PC-9 (cell line): ENCODE results near the gene ZBTB7C. TPM values are rescaled to one million over a fixed set of nuclear protein-coding genes. Genes with fewer than 3 reads are reported as not detected.
A peak's percentile ranks its signal among the peaks of the same experiment; 100 is the strongest.

ENCODE experiments used
- BruUV-seq: library from RNA; stranded (reverse); fragments of 400-500 nt; replicated peaks from 2 replicates; lab custom pipeline; 2021; lab: Mats Ljungman, UMichigan
- CTCF ChIA-PET: fragments of 300-600 bp; sonication (Branson Sonifier 250); formaldehyde crosslinking; loops from one replicate; lab custom pipeline; 2022; ENCODE audit warnings: antibody characterized with exemption; lab: Charles Lee
- POLR2A ChIA-PET: fragments of 300-600 bp; sonication (Branson Sonifier 250); formaldehyde crosslinking; loops from one replicate; lab custom pipeline; 2022; ENCODE audit warnings: antibody characterized with exemption; ENCODE audit not compliant: unreplicated experiment; lab: Charles Lee
- DNase-seq, 2 experiments: peaks; one replicate each; pipeline versions ENCODE4 v3.0.0 to v3.0.0-alpha.2; 2015 to 2022; ENCODE audit warnings: mixed read lengths in 1 of 2
- H2AFZ ChIP-seq: fragments of 200-600 bp; sonication (generic); 2 replicates; pipeline ENCODE4 v1.8.1; 2017; ENCODE audit warnings: antibody characterized with exemption
- H3F3A ChIP-seq: fragments of 200-600 bp; sonication (generic); 2 replicates; pipeline ENCODE4 v1.8.1; 2017; ENCODE audit warnings: antibody characterized with exemption, mild to moderate bottlenecking, low read depth; ENCODE audit not compliant: insufficient read depth
- H3K27ac ChIP-seq: fragments of 200-600 bp; sonication (generic); 2 replicates; pipeline ENCODE4 v1.6.1; 2016; ENCODE audit warnings: mixed run types
- H3K27me3 ChIP-seq: fragments of 200-600 bp; sonication (generic); 2 replicates; pipeline ENCODE4 v1.6.1; 2016; ENCODE audit warnings: low read depth, mixed run types; ENCODE audit not compliant: insufficient read depth
- H3K36me3 ChIP-seq: fragments of 200-600 bp; sonication (generic); 2 replicates; pipeline ENCODE4 v1.6.1; 2016; ENCODE audit warnings: low read depth, mixed run types
- H3K4me1 ChIP-seq: fragments of 200-600 bp; sonication (generic); replicated peaks from 2 replicates; pipeline ENCODE4 v1.6.1; 2016; ENCODE audit warnings: mixed run types; ENCODE audit not compliant: insufficient read depth
- H3K4me2 ChIP-seq: fragments of 200-600 bp; sonication (generic); 2 replicates; pipeline ENCODE4 v1.6.1; 2017; ENCODE audit warnings: mixed run types
- H3K4me3 ChIP-seq: fragments of 200-600 bp; sonication (generic); 2 replicates; pipeline ENCODE4 v1.6.1; 2016; ENCODE audit warnings: mixed run types
- H3K79me2 ChIP-seq: fragments of 200-600 bp; sonication (generic); 2 replicates; pipeline ENCODE4 v1.6.1; 2017; ENCODE audit warnings: low read depth, mixed run types
- H3K9me2 ChIP-seq: fragments of 200-600 bp; sonication (generic); 2 replicates; pipeline ENCODE4 v1.8.1; 2017; ENCODE audit warnings: mild to moderate bottlenecking; ENCODE audit not compliant: insufficient read depth
- H3K9me3 ChIP-seq: fragments of 200-600 bp; sonication (generic); 2 replicates; pipeline ENCODE4 v1.8.1; 2016; ENCODE audit warnings: low read depth; ENCODE audit not compliant: insufficient read depth
- H4K20me1 ChIP-seq: fragments of 200-600 bp; sonication (generic); 2 replicates; pipeline ENCODE4 v1.8.1; 2017; ENCODE audit not compliant: insufficient read depth
- EZH2 ChIP-seq: fragments of 200-600 bp; sonication (generic); IDR thresholded peaks from 2 replicates; pipeline ENCODE4 v1.8.0; 2017; ENCODE audit warnings: antibody characterized with exemption, low read depth
- intact Hi-C: fragments of 100-400 bp; cut with micrococcal nuclease; formaldehyde crosslinking; loops from one replicate; pipeline ENCODE4 v1.10.0; 2022; ENCODE audit not compliant: unreplicated experiment
- total RNA-seq: library from RNA; stranded (reverse); gene quantifications from 2 replicates; pipeline ENCODE4 v1.2.3, GENCODE V29; 2021
- TF ChIP-seq, protein P1 (sequence below): fragments of 200-600 bp; sonication (generic); conservative IDR thresholded peaks from 2 replicates; pipeline ENCODE4 v1.6.1; 2017; ENCODE audit warnings: mixed run types, antibody characterized with exemption, mild to moderate bottlenecking, moderate library complexity

Gene ZBTB7C
- total RNA-seq, 1 experiment from 2014 or later = not detected

GRCh38 chr18:48068916-48069445 lies 340.2 kb downstream of the ZBTB7C start:
- ChIA-PET POLR2A (no interaction called here), CTCF (no interaction called here)
- no TSS peak for BruUV-seq
- intact Hi-C loops = no loop called here
- TF ChIP-seq, protein P1, sequence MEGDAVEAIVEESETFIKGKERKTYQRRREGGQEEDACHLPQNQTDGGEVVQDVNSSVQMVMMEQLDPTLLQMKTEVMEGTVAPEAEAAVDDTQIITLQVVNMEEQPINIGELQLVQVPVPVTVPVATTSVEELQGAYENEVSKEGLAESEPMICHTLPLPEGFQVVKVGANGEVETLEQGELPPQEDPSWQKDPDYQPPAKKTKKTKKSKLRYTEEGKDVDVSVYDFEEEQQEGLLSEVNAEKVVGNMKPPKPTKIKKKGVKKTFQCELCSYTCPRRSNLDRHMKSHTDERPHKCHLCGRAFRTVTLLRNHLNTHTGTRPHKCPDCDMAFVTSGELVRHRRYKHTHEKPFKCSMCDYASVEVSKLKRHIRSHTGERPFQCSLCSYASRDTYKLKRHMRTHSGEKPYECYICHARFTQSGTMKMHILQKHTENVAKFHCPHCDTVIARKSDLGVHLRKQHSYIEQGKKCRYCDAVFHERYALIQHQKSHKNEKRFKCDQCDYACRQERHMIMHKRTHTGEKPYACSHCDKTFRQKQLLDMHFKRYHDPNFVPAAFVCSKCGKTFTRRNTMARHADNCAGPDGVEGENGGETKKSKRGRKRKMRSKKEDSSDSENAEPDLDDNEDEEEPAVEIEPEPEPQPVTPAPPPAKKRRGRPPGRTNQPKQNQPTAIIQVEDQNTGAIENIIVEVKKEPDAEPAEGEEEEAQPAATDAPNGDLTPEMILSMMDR = no peak
- no peak for TF ChIP-seq EZH2
- no peak overlapping the region for H3K4me2 ChIP-seq
- no peak for DNase-seq
- H3K4me1 ChIP-seq = peaks cover 13% of the 10 kb centered on the region
- H3F3A ChIP-seq = no peaks in the 10 kb centered on the region; the same call in 1 of the 2 replicates
- H3K36me3 ChIP-seq = no peaks in the 10 kb centered on the region
- H3K27ac ChIP-seq = no peak overlapping the region
- 0 out of 2 replicates have a peak, but pooled peaks cover 6% of the 10 kb centered on the region for H3K27me3 ChIP-seq
- no peaks in the 10 kb centered on the region for H3K79me2 ChIP-seq
- H3K9me2 ChIP-seq = no peaks in the 10 kb centered on the region; the same call in 1 of the 2 replicates
- H3K4me3 ChIP-seq = no peak overlapping the region
- no peak overlapping the region for H2AFZ ChIP-seq
- H3K9me3 ChIP-seq = no peaks in the 10 kb centered on the region
- no peaks in the 10 kb centered on the region for H4K20me1 ChIP-seq

DNA sequence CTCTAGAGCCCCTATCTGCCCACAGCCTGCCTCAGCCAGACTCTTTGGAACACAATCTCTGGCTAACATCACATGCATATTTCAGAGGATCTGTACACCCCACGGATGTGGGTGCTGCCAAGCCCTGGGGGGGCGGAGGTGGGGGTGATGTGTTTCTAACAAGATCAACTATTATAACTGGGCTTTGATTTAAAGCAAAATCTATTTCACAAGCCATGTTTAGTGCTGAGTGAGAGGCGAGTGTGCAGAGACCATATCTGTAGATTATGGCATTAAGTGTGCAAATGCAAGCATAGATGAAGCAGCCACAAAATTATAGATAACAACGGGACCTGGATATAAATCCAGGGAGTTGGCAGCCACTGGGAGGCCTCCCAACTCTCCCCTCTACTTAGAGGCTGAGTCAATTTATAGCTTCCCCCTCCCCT lies 342.9 kb downstream of the ZBTB7C start:
- DNase-seq = no peak
- no peak overlapping the region for H3K4me3 ChIP-seq
- H2AFZ ChIP-seq = no peak overlapping the region
- no peaks in the 10 kb centered on the region for H3K9me3 ChIP-seq
- TF ChIP-seq EZH2 = no peak
- TF ChIP-seq, protein P1 = no peak
- no peaks in the 10 kb centered on the region for H4K20me1 ChIP-seq
- no peak overlapping the region for H3K4me2 ChIP-seq
- H3F3A ChIP-seq = no peaks in the 10 kb centered on the region; the same call in 1 of the 2 replicates
- CTCF ChIA-PET = no interaction called here
- H3K9me2 ChIP-seq = no peaks in the 10 kb centered on the region; the same call in 1 of the 2 replicates
- no peak overlapping the region for H3K27ac ChIP-seq
- intact Hi-C loops = no loop called here
- no peaks in the 10 kb centered on the region for H3K79me2 ChIP-seq
- POLR2A ChIA-PET = no interaction called here
- no TSS peak for BruUV-seq
- H3K36me3 ChIP-seq = no peaks in the 10 kb centered on the region
- no peaks in the 10 kb centered on the region for H3K27me3 ChIP-seq
- peaks cover 13% of the 10 kb centered on the region for H3K4me1 ChIP-seq

DNA sequence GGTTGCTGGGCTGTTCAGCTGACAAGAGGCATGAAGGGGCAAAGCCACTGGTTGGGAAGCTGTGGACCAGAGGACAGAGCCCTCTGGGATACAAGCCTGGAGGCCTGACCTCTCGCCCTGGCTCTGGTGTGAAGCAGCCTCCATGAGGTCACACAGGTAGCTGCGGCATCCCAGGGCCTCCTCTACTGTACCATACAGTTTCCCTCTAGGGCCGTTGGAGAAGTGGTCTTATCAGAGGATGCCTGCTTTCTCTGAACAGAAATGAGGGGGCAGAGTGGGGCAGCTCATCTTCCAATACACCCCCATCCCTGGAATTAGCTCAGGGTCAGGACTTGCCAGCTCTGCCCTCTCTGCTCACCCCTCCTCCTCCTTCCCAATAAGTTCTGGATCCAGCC lies 343.6 kb downstream of the ZBTB7C start:
- Histone ChIP-seq H3K79me2 (no peaks in the 10 kb centered on the region), H3K27me3 (no peaks in the 10 kb centered on the region), H2AFZ (no peak overlapping the region), H3K27ac (no peak overlapping the region), H3K9me3 (no peaks in the 10 kb centered on the region), H3K9me2 (no peaks in the 10 kb centered on the region; the same call in 1 of the 2 replicates), H4K20me1 (no peaks in the 10 kb centered on the region), H3K4me2 (peak overlapping the region; percentile 22; the same call in 1 of the 2 replicates), H3K36me3 (no peaks in the 10 kb centered on the region), H3K4me1 (peaks cover 13% of the 10 kb centered on the region), H3F3A (no peaks in the 10 kb centered on the region; the same call in 1 of the 2 replicates), H3K4me3 (no peak overlapping the region)
- TF ChIP-seq EZH2 = no peak
- TF ChIP-seq, protein P1 = no peak
- no TSS peak for BruUV-seq
- DNase-seq = no peak
- intact Hi-C loops = no loop called here
- POLR2A ChIA-PET = no interaction called here
- CTCF ChIA-PET = no interaction called here
